ENCODE data around the gene ARHGAP40. TPM values are rescaled to one million over a fixed set of nuclear protein-coding genes. Genes with fewer than 3 reads are reported as not detected.
"Not testable (repeated sequence)": the region's sequence is repeated elsewhere in the genome, so short reads cannot be mapped to it uniquely, and the experiment has no call there.

ARHGAP40 gene
- total RNA-seq, 1 donor from 2014 or later = not detected

DNA sequence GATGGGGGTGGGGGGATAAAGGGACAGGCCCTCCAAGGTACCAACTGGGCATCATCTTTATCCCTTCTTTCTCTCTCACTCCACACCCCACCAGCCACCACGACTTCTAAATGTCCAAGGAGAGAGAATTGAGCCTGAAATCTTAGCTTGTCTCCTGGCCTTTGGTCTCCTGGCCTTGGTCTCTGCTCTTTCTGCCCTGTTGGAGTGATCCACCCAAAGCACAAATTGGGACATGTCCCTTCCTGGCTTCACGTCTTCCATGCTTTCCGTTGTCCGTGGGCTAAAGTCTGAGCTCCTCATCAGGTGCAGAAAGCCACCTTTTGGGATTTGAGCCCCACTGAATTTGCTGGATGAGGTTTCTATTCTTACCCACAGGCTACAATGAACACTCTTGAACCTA lies 12.3 kb upstream of the ARHGAP40 start:
- no peak for DNase-seq

DNA sequence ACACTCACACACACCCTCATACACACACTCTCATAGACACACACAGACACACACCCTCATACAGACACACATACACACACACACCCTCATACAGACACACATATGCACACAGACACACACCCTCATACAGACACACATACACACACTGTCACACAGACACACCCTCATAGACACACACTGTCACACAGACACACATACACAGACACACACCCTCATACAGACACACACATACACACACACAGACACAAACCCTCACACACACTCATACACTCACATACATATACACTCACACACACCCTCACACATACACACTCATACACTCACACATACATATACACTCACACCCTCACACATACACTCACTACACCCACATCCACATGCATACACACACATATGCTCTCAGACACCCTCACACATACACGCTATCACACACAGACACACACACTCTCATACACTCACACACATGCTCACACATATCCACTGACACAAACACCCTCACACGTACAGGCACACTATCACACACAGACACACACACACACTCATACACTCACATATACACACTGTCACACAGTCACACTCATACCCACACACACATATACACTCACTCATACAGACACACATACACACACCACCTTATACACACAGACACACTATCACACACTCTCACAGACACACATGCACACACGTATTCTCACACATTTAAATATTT lies 11.5 kb upstream of the ARHGAP40 start:
- DNase-seq = no peak

DNA sequence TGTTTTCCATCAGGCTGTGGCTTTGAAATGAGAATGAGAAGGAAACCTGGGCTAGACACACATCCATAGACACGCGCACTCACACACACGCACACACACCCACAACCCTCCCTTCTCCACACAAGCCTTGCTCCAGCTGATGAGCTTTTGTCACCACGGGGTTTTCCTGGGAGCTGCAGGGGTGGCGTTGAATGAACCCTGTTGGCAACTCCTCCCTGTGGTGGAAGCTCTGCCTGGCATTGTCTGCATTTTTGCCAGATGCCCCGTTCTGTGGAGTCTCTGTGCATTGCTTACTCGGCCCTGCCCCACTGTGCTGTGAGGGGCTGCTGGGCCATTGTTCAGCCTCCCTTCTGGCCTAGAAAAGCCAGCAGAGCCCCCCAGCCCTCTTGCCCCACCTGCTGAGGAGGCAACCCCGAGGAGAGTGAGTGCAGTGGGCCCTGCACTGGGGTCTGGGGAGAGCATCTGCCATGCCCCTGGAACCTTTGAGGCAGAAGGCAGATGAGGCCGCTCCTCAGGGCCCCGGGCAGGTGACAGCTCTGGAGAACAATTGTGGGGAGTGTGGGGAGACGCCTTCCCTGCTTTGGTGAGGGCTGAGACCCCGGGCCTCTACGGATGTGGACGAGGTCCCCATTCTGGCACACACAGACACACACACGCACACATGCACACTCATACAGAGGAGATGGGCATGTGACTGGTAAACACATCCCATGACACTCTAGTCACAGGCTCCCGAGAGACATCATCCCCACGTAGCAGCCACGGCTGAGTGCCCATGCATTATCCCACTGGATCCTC lies 10.7 kb upstream of the ARHGAP40 start:
- DNase-seq = no peak

DNA sequence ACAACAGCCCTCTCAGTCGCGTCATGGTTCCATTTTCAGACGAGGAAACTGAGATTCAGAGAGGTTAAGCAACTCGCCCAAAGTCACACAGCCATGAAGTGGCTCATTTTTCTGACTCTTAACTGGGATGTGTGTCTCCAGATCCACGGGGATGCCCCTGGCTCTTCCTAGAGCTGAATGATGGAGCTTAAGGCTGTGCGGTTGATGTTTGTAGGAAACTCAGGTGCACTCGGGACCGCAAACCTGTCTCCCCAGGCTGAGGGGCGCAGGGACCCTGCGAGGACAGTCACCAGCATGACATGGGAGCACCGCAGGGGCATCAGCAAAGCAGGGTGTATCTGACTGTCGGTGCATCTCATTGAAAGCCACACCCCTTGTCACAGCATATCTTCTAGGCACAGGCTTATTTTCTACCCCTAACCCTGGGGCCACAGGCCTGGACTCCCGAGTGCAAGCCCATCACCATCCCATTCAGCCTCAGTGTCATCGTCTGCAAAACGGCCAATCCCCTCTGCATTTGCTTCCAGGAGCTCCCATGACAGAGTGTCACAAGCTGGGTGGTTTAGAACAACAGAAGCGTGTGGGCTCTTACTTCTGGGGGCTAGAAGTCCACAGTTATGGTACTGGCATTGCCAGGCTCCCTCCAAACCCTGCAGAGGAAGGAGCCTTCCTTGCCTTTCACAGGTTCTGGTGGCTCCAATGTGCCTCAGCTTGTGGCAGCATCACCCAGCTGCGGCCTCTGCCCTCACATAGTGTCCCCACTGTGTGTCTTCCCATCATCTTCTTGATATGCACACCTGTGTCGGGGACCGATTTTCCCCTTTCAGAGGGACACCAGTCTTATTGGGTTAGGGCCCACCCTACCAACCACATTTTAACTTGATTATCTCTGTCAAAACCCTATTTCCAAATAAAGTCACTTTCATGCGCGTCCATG lies 9.9 kb upstream of the ARHGAP40 start:
- DNase-seq = no peak

DNA sequence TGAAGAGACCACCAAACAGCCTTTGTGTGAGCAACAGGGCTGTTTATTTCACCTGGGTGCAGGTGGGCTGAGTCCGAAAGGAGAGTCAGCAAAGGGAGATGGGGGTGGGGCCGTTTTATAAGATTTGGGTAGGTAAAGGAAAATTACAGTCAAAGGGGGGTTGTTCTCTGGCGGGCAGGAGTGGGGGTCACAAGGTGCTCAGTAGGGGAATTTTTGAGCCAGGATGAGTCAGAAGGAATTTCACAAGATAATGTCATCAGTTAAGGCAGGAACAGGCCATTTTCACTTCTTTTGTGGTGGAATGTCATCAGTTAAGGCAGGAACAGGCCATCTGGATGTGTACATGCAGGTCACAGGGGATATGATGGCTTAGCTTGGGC lies 9.2 kb upstream of the ARHGAP40 start:
- not testable (repeated sequence) for DNase-seq

DNA sequence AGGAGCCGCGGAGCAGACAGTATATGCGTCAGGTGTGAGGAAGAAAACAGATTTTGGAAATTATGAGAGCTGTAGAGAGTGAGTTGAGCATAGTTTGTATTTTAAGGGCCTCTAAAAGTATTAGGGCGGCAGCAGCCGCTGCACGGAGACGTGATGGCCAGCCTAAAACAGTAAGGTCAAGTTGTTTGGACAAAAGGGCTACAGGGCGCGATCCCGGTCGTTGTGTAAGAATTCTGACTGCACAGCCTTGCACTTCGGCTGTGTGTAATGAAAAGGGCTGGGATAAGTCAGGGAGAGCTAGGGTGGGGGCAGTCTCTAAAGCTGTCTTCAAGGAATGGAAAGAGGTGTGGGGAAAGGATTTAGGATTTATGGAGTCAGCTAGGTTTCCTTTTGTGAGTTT lies 7.3 kb upstream of the ARHGAP40 start:
- not testable (repeated sequence) for DNase-seq

DNA sequence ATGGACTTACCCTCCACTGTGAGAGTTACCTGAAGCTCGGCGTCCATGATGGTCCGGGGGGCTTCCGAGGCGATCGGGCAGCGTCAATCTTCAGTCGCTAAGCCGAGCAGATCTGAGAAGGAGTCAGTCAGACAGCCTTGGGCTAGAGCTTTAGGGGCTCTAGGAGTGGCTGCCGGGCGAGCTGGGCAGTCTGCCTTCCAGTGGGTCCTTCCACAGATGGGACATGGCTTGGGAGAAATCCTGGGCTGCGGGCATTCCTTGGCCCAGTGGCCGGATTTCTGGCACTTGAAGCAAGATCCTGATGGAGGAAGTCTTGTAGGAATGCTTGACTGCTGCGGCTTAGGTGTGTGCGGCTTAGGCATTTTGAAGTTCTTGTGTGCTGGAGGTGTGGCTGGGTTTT lies 5.7 kb upstream of the ARHGAP40 start:
- DNase-seq = not testable (repeated sequence)

DNA sequence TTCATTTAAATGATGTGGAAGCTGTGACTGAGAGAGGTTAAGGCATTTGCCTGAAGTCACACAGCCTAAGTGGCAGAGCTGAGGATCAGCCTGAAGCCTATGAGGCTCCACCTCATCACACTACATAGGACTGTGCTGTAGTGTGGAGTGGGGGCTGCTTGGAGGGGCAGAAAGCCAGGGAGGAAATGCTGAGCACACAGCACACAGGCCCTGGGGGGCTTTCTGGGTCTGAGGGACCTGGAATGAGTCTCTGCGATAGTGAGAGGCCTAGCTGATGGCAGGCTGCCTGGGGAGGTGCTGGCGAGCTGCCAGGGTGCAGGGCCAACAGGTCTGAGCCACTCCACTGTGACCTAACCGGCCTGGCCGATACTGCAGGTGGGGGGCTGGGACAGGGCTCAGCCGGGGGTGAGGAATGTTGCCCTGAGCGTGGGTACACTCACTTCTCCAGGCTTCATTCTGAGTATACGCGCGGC lies 2.2 kb upstream of the ARHGAP40 start:
- DNase-seq = no peak

DNA sequence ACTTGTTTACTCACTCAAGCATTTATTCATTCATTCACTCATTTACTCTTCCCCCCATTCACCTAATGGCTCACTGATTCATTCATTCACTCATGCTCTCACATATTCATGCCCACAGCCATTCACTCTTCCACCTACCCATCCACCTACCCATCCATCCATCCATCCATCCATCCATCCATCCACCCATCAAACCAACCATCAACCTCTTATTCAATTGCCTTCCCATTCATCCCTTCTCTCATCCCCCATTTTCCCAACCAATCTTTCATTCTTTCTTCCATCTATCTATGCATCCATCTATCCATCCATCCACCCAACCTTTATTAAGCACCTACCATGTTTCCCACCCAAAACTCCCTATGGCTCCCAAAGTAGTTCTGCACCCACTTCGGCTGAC lies 1.6 kb upstream of the ARHGAP40 start:
- no peak for DNase-seq

DNA sequence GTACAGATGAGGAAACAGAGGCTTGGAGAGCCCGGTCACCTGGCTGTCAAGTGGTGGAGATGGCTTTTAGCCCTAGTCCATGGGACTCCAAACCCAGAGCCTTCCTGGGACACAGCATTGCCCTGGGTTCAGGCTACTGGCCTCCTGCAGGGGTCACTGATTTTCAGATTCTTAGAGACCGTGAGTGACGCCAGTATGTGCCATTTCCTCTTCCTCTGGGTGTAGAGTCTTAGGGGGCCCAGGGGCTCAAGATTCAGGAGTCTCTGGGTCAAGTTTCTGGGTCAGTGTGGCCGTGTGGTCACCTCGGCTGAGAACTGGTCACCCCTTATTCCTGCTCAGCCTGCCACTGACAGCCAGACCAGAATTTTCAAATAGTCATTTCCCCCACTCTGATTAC lies 574 bp downstream of the ARHGAP40 start:
- no peak for DNase-seq

DNA sequence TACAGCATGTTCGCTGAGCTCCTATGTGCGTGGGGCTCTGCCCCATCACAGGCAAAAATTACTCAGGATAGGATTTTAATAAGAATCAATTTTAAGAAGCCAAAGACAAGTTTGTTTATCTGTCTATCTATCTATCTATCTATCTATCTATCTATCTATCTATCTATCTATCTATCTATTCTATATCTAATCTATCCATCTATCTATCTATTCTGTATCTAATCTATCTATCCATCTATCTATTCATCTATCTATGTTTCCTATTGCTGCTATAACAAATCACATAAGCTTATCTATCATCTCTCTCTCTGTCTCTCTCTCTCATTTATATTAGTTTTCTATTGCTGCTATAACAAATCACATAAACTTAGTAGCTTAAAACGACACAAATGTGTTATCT lies 1.7 kb downstream of the ARHGAP40 start:
- no peak for DNase-seq

DNA sequence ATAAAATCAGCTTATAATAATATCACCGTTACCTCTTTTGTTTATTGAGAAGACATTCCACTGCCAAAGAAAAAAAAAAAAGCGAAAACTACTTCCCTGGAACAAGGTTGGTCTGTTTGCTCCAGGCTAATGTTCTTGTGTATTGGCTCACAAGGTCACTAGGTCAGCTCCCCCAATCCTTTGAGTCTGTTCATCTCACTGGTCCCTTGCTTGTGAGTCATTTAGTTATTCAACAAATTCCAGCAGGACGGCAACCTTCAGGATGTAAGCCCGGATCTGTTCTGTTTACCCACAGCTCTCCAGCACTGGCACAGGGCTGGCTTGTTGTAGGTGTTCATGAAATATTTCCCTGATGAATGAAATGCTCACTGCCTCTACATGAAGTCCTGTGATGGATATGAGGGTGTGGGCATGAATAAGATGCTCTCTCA lies 3.3 kb downstream of the ARHGAP40 start:
- DNase-seq = no peak

DNA sequence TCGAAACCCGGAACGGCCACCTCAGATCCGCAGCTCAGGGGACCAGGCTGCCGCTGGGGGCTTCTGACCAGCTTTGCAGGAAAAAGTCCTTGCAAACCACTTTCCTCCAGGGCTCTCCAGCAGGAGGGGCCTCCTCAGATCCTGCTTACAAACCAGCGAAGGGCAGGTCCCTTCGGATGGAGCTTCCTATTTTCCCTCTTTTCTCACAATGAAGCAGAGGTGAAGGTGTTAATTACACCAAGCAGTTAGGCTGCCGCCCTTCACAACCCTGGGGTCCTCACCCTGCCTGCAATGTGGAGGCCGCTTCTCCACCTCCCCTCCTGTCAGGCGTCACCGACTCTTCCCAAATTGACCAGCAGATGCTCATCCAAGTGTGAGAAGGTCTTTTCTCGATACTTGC lies 5.7 kb downstream of the ARHGAP40 start:
- no peak for DNase-seq

DNA sequence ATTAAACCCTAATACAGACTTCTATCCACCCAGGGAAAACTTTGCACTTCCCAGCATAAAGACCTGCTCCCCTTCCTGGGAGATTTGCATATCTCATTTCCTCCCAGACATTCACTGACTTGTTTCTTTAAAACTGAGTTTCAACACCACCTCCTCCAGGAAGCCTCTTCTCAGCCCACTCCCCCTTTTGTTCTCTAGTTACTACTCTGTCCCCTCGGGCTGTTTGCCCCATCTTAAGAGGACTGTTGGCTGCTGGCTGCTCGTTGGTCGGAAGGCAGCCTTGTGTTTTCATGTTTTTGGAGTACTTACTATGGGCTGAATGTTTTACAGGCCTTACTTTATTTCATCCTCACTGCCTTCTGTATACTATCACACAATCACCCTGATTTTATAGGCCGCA lies 6.6 kb downstream of the ARHGAP40 start:
- no peak for DNase-seq

DNA sequence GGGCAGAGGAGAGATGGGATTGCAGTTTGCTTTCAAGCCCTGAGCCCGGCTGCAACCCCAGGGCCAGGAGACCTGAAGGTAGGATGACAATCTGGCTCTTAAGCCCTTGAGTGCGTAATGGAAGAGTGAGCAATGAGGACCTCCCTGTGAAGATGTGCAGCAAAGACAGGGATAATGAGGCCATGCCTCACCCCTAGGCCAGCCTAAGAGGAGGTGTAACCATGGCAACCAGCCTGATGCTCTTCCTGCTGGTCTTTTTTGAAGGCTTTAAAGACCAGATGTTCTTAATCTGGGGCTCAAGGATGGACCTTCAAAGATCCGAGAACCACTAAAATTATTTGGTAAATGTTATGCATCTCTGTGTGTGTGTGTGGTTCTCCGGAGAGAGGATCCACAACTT lies 8.2 kb downstream of the ARHGAP40 start:
- DNase-seq = no peak

DNA sequence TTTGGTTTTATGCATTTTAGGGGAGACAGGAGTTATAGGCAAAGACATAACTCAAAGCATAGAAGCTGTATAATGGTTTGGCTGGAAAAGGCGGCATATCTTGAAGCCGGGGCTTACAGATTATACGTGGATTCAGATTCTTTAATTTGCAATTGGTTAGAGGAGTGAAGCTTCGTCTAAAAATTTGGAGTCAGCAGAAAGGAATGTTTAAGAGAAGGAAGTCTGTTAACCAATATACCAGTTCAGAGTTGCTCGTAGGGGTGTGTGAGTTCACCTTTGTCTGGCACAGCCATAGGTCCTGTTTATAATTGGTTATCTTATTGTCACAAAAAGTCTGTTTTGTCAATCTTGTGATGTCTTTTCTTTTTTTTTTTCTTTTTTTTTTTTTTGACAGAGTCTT lies 8.9 kb downstream of the ARHGAP40 start:
- DNase-seq = no peak

DNA sequence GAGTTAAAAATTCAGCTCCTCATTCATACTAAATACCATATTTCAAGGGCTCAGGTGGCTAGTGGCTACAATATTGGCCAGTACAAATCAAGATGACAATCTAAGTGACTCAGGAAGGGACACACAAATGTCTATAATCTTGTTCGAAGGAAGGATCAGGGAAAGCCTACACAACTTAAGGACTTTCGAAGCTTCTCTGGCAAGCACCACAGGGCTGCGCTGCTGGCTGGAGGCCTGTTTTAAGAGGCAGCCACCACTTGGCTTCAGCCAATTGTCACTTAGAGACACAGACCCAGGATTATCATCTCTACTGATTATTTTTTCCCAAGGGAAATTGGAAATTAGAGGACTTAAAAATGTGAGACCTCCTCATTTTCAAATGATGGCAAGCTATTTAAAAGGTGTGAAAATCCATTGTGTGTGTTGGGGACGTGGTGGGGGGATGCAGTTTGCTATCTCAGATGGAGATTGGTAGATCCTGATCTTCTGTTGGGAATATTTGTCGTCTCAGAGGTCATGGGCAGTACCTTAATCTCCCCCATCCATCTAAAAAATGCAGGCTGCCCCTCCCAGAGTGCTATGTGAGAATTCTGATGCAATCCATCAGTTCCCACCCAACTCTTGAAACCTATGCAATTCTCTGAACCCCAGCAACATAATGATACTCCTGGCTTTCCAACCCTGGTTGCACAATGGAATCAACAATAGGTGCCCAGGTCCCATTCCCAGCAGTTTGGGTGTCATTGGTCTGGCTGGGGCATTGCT lies 11.3 kb downstream of the ARHGAP40 start:
- no peak for DNase-seq

DNA sequence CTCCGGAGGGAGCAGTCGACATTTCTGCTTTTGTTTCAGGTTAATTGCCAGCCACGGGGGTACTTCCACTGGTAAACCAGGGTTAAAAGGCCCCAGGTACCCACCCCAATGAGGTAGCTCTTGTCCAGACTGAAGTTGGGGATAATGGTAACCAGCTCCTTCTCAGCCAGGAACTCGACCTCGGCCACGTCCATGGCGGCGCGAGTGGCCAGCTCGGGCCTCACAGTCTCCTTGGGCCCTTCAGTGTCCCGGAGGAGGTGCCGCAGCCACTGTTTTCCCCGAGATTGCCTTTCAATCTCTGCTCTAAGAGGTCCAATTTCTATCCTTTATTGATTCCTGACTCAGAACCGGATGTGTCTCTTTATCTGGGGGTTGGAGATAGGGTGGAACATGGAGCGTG lies 13.7 kb downstream of the ARHGAP40 start:
- no peak for DNase-seq

DNA sequence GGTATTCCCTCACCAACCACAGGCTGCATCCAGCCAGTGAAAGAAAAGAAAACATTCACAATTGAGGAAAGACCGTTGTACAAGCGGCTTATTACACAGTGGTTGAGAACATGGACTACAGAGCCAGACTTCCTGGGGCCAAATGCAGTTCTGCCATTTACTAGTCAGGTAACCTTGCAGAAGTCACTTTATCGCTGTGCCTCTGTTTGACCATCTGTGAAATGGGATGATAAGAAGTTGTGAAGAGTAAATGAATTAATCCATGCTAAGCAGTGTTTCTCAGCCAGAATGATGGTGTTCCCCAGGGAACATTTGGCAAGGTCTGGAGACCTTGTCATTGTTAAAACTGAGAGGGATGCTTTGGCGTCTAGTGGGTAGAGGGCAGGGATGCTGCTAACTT lies 14.8 kb downstream of the ARHGAP40 start:
- no peak for DNase-seq

DNA sequence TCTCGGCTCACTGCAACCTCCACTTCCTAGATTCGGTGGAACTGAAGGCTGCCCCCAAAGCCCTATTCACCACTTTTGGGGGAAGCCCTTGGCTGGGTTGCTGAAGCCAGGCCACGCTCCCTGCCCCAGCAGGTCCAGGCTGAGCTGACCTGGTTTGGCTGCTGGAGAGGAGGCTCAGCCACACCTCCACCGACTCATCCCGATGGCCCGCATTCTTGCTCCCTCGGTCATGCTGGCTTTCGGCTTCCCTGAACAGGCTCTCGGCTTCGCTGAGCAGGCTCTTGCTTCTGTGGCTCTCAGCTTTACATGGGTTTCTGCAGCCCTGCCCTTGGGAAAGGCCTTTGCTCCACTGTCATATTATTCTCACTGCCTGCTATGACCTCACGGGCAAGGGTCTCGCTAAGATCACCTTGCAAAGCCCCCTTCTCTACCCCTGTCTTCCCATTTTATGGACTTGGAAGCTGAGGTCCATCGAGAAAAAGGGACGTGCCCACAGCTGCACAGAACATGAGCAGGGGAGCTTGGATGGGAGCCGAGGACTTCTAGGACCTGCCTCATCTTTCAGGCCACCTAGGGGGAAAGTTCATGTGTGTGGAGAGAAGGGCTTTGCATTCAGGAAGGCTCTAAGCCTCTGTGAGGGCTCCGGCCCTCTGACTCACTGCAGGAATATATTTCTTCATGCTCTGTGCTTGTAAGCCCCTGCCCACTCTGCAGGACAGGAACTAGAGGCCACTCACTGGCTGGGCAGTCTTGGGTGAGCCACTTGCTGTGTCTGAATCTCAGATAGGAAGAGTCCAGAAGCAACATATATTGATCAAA lies 15.6 kb downstream of the ARHGAP40 start:
- no peak for DNase-seq

DNA sequence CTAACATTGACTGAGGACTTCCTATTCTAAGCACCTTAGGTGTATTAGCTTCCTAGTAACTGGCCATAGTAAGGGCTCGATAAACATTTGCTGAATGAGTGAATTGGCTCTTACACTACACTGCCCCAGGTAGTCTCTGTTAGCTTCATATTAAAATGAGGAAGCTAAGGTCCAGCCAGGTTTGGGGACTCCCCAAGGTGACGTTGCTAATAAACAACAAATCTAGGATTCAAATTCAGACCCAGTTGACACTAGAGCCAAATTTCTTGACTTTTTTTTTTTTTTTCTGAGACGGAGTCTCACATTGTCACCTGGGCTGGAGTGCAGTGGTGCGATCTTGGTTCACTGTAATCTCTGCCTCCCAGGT lies 16.2 kb downstream of the ARHGAP40 start:
- DNase-seq = no peak
